Vagina (tissue), 2 donors: ENCODE data around the gene TMEM139.

Source experiments
- POLR2A ChIP-seq, 2 donors: fragments of 450-650 bp; IDR thresholded peaks; one replicate each; pipeline ENCODE4 v1.6.1; 2017; ENCODE audit warnings: antibody characterized with exemption in 2 of 2, mild to moderate bottlenecking in 2 of 2, moderate library complexity in 2 of 2
- POLR2AphosphoS5 ChIP-seq, 2 donors: sonication (generic); formaldehyde crosslinking; IDR thresholded peaks; one replicate each; pipeline ENCODE4 v1.9.0; 2017; ENCODE audit warnings: antibody characterized with exemption in 2 of 2, mild to moderate bottlenecking in 2 of 2, low read depth in 1 of 2; ENCODE audit not compliant: insufficient read depth in 1 of 2
- TF ChIP-seq, protein P1 (sequence below), 3 experiments: fragments of 450-650 bp in 2 of 3; fragments of 200-600 bp in 1 of 3; sonication (generic) in 1 of 3; IDR thresholded peaks; one replicate each; pipeline ENCODE4 v1.5.1; 2017 to 2019; ENCODE audit warnings: antibody characterized with exemption in 3 of 3, mild to moderate bottlenecking in 2 of 3, moderate library complexity in 2 of 3

DNA sequence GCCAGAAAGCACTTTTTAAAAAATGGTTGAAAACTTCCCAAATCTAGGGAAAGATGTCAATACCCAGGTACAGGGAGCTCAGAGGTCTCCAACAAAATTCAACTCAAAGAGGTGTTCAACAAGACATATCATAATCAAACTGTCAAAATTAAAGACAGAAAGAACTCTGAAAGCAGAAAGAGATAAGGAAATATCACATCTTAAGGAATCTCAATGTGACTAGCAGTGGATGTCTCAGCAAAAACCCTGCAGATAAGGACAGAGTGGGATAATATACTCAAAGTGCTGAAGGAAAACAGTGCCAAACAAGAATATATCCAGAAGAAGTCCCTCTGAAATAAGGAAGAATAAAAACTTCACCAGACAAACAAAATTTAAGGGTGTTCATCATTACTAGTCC lies 34.6 kb upstream of the TMEM139 start:
- TF ChIP-seq, protein P1, sequence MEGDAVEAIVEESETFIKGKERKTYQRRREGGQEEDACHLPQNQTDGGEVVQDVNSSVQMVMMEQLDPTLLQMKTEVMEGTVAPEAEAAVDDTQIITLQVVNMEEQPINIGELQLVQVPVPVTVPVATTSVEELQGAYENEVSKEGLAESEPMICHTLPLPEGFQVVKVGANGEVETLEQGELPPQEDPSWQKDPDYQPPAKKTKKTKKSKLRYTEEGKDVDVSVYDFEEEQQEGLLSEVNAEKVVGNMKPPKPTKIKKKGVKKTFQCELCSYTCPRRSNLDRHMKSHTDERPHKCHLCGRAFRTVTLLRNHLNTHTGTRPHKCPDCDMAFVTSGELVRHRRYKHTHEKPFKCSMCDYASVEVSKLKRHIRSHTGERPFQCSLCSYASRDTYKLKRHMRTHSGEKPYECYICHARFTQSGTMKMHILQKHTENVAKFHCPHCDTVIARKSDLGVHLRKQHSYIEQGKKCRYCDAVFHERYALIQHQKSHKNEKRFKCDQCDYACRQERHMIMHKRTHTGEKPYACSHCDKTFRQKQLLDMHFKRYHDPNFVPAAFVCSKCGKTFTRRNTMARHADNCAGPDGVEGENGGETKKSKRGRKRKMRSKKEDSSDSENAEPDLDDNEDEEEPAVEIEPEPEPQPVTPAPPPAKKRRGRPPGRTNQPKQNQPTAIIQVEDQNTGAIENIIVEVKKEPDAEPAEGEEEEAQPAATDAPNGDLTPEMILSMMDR (IDR thresholded peaks at IDR 0.05), result no peak
- TF ChIP-seq POLR2A (IDR thresholded peaks at IDR 0.05) (no peak), POLR2AphosphoS5 (IDR thresholded peaks at IDR 0.05; ENCODE audit: insufficient read depth in 1 of 2, low read depth in 1 of 2) (no peak)
